Immature natural killer cell (primary cell): ENCODE measurements around the gene FBXW7. TPM values are rescaled to one million over a fixed set of nuclear protein-coding genes. Genes with fewer than 3 reads are reported as not detected.

Source experiments
- DNase-seq, 3 donors: peaks; one replicate each; pipeline ENCODE4 v3.0.0; 2022; ENCODE audit warnings: mixed read lengths in 1 of 3
- H3K27ac Mint-ChIP-seq, 6 donors: one replicate each; pipeline ENCODE4 v1.8.0; 2020; ENCODE audit warnings: mixed read lengths in 6 of 6, mild to moderate bottlenecking in 5 of 6, inconsistent platforms in 4 of 6, moderate library complexity in 3 of 6
- H3K27me3 Mint-ChIP-seq, 3 donors: one replicate each; pipeline ENCODE4 v1.8.0; 2020 to 2021; ENCODE audit warnings: low read depth in 3 of 3, mild to moderate bottlenecking in 3 of 3, mixed read lengths in 3 of 3, moderate library complexity in 3 of 3, inconsistent platforms in 1 of 3
- H3K36me3 Mint-ChIP-seq, 3 donors: one replicate each; pipeline ENCODE4 v1.8.0; 2020; ENCODE audit warnings: mixed read lengths in 3 of 3, inconsistent platforms in 2 of 3, mild to moderate bottlenecking in 2 of 3
- H3K4me1 Mint-ChIP-seq, 2 donors: one replicate each; pipeline ENCODE4 v1.8.0; 2020; ENCODE audit warnings: inconsistent platforms in 2 of 2, mild to moderate bottlenecking in 2 of 2, mixed read lengths in 2 of 2, moderate library complexity in 1 of 2
- H3K4me3 Mint-ChIP-seq, 5 donors: one replicate each; pipeline ENCODE4 v1.8.0; 2020; ENCODE audit warnings: mild to moderate bottlenecking in 5 of 5, mixed read lengths in 5 of 5, inconsistent platforms in 3 of 5, moderate library complexity in 3 of 5
- H3K9me3 Mint-ChIP-seq, 6 donors: one replicate each; pipeline ENCODE4 v1.8.0; 2020; ENCODE audit warnings: mild to moderate bottlenecking in 6 of 6, mixed read lengths in 6 of 6, inconsistent platforms in 4 of 6, moderate library complexity in 3 of 6
- polyA plus RNA-seq, 3 donors: library from polyadenylated mRNA; unstranded; fragments of 300-500 nt; fragmentation: Illumina TruSeq; gene quantifications; one replicate each; pipeline ENCODE4 v1.2.3, GENCODE V29; 2021

FBXW7 gene
- polyA plus RNA-seq, 3 donors from 2014 or later, result 22.3 to 70.1 (median 59.4) TPM

GRCh38 chr4:152327606-152328453, 208.1 kb downstream of the FBXW7 start:
- Mint-ChIP-seq H3K27me3 (no peaks in the 10 kb centered on the region), H3K4me1 (peaks cover 2 to 5% of the 10 kb centered on the region in 2 donors), H3K36me3 (peaks cover 48 to 66% (median 48%) of the 10 kb centered on the region in 3 donors), H3K4me3 (no peak overlapping the region), H3K27ac (no peak overlapping the region), H3K9me3 (no peaks in the 10 kb centered on the region)
- no peak for DNase-seq

DNA sequence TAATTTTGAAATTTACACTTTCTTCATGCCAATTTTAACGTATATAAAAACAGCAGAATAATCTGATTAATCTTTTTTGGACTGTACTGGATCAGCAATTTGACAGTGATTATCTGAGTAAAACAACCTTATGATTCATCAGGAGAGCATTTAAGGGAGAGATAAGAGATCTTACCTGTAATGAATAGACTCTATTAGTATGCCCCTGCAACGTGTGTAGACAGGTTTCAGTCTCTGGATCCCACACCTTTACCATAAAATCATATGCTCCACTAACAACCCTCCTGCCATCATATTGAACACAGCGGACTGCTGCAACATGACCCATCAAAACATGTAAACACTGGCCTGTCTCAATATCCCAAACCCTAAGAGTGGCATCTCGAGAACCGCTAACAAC, 210.1 kb downstream of the FBXW7 start:
- Mint-ChIP-seq H3K36me3 (peaks cover 42 to 63% (median 51%) of the 10 kb centered on the region in 3 donors), H3K9me3 (no peaks in the 10 kb centered on the region), H3K4me3 (no peak overlapping the region), H3K27me3 (no peaks in the 10 kb centered on the region), H3K27ac (no peak overlapping the region), H3K4me1 (peaks cover 2 to 5% of the 10 kb centered on the region in 2 donors)
- DNase-seq, result no peak

GRCh38 chr4:152323221-152323620, 212.7 kb downstream of the FBXW7 start:
- Mint-ChIP-seq H3K4me1 (no peaks in the 10 kb centered on the region), H3K27ac (no peak overlapping the region), H3K4me3 (no peak overlapping the region), H3K36me3 (peaks cover 29 to 44% (median 41%) of the 10 kb centered on the region in 3 donors), H3K9me3 (no peaks in the 10 kb centered on the region), H3K27me3 (no peaks in the 10 kb centered on the region)
- DNase-seq, result no peak

DNA sequence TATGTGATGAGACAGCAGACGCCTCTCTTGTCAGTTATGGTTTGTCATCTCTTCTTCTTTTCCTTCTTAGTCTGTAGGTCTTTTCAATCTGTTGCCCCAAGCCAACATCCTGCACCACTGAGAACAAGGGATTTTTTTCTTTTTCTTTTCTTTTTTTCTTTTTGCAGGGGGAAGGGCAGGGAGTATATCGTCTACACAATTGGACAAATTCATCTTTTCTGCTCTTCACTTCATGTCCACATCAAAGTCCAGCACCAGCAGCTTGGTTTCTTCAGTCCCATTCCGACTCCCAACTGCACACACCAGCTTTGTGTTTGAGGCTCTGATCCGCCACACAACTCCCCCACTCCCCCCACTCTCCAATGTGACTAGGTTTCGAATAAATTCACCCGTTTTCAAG, 213.2 kb downstream of the FBXW7 start:
- H3K27me3 Mint-ChIP-seq, result no peaks in the 10 kb centered on the region
- H3K9me3 Mint-ChIP-seq, result no peaks in the 10 kb centered on the region
- DNase-seq, result no peak
- H3K4me1 Mint-ChIP-seq, result no peaks in the 10 kb centered on the region
- H3K4me3 Mint-ChIP-seq, result no peak overlapping the region
- H3K36me3 Mint-ChIP-seq, result peaks cover 27 to 38% (median 36%) of the 10 kb centered on the region in 3 donors
- no peak overlapping the region for H3K27ac Mint-ChIP-seq

- Mint-ChIP-seq H3K27me3 (no peaks in the 10 kb centered on the region), H3K9me3 (no peaks in the 10 kb centered on the region), H3K27ac (no peak overlapping the region), H3K4me1 (no peaks in the 10 kb centered on the region), H3K36me3 (peaks cover 20 to 31% (median 29%) of the 10 kb centered on the region in 3 donors), H3K4me3 (no peak overlapping the region)
- DNase-seq, result no peak
Observed at GRCh38 chr4:152321923-152322322, 214.0 kb downstream of the FBXW7 start.

GRCh38 chr4:152321398-152321797, 214.5 kb downstream of the FBXW7 start:
- no peak overlapping the region for H3K27ac Mint-ChIP-seq
- H3K36me3 Mint-ChIP-seq, result peaks cover 20 to 31% (median 29%) of the 10 kb centered on the region in 3 donors
- no peaks in the 10 kb centered on the region for H3K9me3 Mint-ChIP-seq
- DNase-seq, result no peak
- H3K27me3 Mint-ChIP-seq, result no peaks in the 10 kb centered on the region
- H3K4me3 Mint-ChIP-seq, result no peak overlapping the region
- no peaks in the 10 kb centered on the region for H3K4me1 Mint-ChIP-seq

GRCh38 chr4:152316969-152317368, 218.9 kb downstream of the FBXW7 start:
- Mint-ChIP-seq H3K9me3 (no peaks in the 10 kb centered on the region), H3K4me3 (no peak overlapping the region), H3K4me1 (no peaks in the 10 kb centered on the region), H3K27me3 (peaks cover 0 to 3% (median 1%) of the 10 kb centered on the region in 3 donors), H3K27ac (no peak overlapping the region), H3K36me3 (peaks cover 1 to 4% (median 3%) of the 10 kb centered on the region in 3 donors)
- DNase-seq, result no peak

DNA sequence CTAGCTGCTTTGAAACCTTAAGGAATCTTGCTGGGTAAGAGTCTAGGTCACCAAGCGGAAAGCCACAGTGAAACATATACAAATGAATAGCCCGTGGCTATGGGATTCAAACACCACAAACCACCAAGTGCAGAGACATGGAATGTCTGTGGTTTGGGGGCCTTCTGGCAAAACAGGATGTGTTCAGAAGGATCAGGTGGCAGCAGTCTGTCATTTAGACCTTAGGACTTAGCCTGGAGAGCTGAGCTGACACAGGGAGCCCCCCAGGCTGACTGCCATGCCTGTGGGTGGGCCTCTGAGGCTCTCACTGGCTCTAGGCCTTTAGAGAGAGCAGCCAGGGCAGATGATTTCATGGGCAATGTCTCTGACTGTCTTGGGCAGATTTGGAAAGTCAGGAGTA, 225.6 kb downstream of the FBXW7 start:
- Mint-ChIP-seq H3K4me3 (no peak overlapping the region), H3K4me1 (no peaks in the 10 kb centered on the region), H3K27me3 (peaks cover 0 to 4% (median 1%) of the 10 kb centered on the region in 3 donors), H3K36me3 (no peaks in the 10 kb centered on the region), H3K27ac (no peak overlapping the region), H3K9me3 (no peaks in the 10 kb centered on the region)
- DNase-seq, result no peak

DNA sequence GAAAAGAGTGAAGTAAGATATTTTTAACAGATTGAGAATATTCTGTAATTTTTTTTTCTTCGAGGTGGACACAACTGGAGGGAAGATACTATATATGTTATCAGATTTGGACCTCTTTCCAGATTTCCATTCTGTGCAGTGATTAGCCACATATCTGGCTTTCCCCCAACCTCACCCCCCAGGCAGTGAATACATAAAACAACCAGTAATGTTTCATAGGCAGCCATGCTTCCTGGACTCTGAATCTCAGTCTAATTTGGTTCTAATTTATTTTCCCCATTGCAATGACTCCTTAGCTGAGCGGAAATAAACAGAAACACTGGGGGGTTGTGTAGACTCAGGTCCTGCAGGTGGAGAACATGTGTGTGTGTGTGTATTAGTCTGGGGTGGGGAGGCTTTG, 226.5 kb downstream of the FBXW7 start:
- Mint-ChIP-seq H3K4me1 (no peaks in the 10 kb centered on the region), H3K9me3 (no peaks in the 10 kb centered on the region), H3K27me3 (peaks cover 0 to 6% (median 1%) of the 10 kb centered on the region in 3 donors), H3K36me3 (no peaks in the 10 kb centered on the region), H3K4me3 (no peak overlapping the region), H3K27ac (no peak overlapping the region)
- no peak for DNase-seq

- Mint-ChIP-seq H3K27ac (no peak overlapping the region), H3K9me3 (no peaks in the 10 kb centered on the region), H3K36me3 (no peaks in the 10 kb centered on the region), H3K4me1 (no peaks in the 10 kb centered on the region), H3K4me3 (no peak overlapping the region), H3K27me3 (peaks cover 0 to 6% (median 0%) of the 10 kb centered on the region in 3 donors)
- DNase-seq, result no peak
Observed at GRCh38 chr4:152308951-152309350, 226.9 kb downstream of the FBXW7 start.

DNA sequence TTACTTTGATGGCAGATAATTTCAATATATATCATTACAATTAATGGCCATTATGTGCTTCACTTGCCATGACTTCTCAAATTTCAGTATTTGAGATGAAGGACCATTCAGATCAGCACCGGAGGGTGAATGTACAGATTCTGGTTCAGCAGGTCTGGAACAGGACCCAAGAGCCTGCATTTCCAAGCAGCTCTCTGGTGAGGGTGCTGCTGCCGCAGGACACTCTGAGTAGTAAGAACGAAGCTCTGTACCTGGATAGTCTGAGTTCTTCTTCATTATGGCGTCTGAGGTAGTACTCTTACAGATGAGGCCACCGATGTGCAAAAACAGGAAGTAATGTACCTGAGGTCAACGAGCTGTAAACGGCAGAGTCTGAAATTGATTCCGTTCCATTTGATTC, 228.2 kb downstream of the FBXW7 start:
- peaks cover 0 to 6% (median 0%) of the 10 kb centered on the region in 3 donors for H3K27me3 Mint-ChIP-seq
- no peak overlapping the region for H3K27ac Mint-ChIP-seq
- no peaks in the 10 kb centered on the region for H3K4me1 Mint-ChIP-seq
- no peaks in the 10 kb centered on the region for H3K9me3 Mint-ChIP-seq
- DNase-seq, result no peak
- H3K36me3 Mint-ChIP-seq, result no peaks in the 10 kb centered on the region
- H3K4me3 Mint-ChIP-seq, result no peak overlapping the region

DNA sequence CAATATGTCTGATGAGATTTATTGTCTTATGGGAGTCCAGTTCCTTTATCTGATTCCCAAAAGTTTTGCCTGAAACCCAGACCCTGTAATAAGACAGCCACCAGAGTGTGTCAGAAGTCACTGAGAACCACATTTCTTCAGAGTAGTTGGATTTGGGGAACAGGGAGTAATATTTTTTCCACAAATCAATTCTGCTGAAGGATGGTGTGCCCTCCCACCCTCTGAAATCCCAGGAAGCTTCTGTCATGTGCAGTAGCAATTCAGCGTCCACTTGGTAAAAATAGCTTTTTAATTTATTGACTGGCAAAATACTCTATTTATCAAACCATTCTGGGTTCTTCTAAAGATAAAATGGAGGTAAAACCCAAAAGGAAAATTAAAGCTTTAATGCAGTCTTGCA, 229.4 kb downstream of the FBXW7 start:
- H3K4me3 Mint-ChIP-seq, result no peak overlapping the region
- no peaks in the 10 kb centered on the region for H3K9me3 Mint-ChIP-seq
- H3K36me3 Mint-ChIP-seq, result no peaks in the 10 kb centered on the region
- no peak for DNase-seq
- no peaks in the 10 kb centered on the region for H3K4me1 Mint-ChIP-seq
- no peak overlapping the region for H3K27ac Mint-ChIP-seq
- peaks cover 0 to 3% (median 0%) of the 10 kb centered on the region in 3 donors for H3K27me3 Mint-ChIP-seq

DNA sequence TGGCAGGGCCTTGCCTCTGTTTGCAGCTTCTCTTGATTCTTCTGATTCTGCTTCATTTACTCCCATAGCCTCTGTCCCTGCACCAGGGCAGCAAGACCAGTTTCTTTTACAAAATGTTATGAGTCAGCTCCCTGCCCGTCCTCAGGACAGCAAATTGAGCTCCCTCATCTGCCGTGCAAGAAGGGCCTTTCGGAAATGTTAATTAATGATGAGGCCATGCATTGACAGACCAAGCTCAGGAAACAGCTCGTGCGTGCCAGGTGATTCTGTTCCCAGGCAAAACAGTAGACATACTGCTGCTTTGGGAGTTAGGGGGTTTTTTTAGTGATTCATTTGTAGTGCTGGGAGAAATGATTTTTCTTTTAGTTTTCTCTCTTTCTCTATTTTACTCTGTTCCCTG, 231.7 kb downstream of the FBXW7 start:
- no peak for DNase-seq
- Mint-ChIP-seq H3K27ac (no peak overlapping the region), H3K4me3 (no peak overlapping the region), H3K36me3 (no peaks in the 10 kb centered on the region), H3K27me3 (peaks cover 0 to 7% (median 0%) of the 10 kb centered on the region in 3 donors), H3K4me1 (no peaks in the 10 kb centered on the region), H3K9me3 (no peaks in the 10 kb centered on the region)

GRCh38 chr4:152301381-152301780, 234.5 kb downstream of the FBXW7 start:
- H3K27me3 Mint-ChIP-seq, result peaks cover 0 to 12% (median 5%) of the 10 kb centered on the region in 3 donors

DNA sequence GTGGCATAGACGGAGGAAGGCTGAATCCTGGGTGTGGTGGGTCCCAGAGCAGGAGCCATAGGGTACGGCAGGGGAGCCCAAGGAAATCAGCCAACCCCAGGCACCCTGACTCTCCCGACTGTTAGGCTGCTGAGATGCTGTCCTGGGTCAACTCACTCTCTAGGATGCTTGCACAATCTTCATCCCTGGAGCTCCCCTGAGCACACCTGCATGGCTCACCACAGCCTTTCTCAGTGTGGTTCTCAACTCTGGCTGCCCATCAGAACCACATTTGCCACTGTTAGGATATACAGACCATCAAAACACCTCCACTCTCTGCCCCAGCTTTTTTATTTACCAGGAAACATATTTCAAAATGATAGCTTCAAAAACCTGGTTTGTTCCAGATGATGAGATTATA, 236.3 kb downstream of the FBXW7 start:
- Mint-ChIP-seq H3K27ac (no peak overlapping the region), H3K4me3 (no peak overlapping the region), H3K4me1 (no peaks in the 10 kb centered on the region), H3K36me3 (peaks cover 0 to 4% (median 0%) of the 10 kb centered on the region in 3 donors), H3K27me3 (peaks cover 0 to 9% (median 5%) of the 10 kb centered on the region in 3 donors), H3K9me3 (no peaks in the 10 kb centered on the region)
- DNase-seq, result no peak

More at GRCh38 chr4:152301381-152301780, 234.5 kb downstream of the FBXW7 start:
- no peak overlapping the region for H3K27ac Mint-ChIP-seq
- no peak for DNase-seq
- peaks cover 0 to 4% (median 0%) of the 10 kb centered on the region in 3 donors for H3K36me3 Mint-ChIP-seq
- H3K4me1 Mint-ChIP-seq, result no peaks in the 10 kb centered on the region
- no peaks in the 10 kb centered on the region for H3K9me3 Mint-ChIP-seq
- no peak overlapping the region for H3K4me3 Mint-ChIP-seq
